CD4-positive, alpha-beta T cell treated with Interleukin-17A for 1 hour (primary cell): ENCODE data around the gene PDE11A.
A peak's percentile ranks its signal among the peaks of the same experiment; 100 is the strongest.

Experiments used
- DNase-seq: peaks from one replicate; pipeline ENCODE4 v3.0.0-alpha.2; 2020

PDE11A gene

DNA sequence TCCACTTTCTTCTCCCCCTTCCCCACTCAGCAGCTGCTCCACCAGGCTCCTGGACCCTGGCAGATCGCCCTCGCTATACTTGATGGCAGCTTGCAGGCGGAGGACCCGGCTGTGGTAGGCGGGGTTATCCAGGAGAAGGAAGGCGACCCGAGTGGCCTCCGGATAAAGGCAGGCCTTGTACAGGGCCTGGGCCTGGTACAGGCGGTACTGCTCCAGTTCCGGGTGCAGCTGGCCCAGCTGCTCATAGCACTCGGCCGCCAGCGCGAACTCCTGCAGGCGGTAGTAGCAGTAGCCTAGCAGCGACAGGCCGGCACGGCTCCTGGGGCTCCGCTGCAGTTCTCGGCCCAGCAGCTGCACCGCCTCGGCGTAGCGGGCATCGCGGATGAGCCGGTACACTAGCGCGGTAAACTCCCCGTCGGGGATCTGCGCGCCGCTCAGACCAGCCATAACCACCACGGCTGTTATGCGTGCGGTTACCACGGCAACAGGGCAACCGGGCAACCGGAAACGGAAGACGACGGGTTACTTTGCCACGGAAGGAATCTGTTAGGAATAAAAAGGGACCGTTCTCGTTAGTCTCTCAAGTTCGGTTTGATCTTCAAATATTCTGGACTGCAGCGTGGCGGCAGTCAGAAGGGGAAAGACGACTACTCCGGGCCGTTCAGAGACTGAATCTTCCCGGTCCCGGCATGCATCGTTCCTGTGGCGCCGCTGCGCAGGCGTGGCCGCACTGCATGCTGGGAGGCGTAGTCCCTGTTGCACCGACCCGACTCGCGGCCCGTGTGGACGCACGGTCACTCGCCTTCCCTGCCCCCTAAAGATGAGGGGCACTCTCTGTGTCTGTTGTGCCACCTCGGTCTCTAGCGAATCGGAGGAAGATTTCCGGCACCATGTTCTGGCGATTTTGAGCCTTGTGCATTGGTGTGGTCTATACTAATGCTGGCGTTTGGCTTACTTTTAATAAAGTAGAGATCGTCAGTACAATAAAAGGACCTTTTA is 454.0 kb downstream of the PDE11A start:
- DNase-seq = peak; percentile 92

- DNase-seq = no peak
Measured at GRCh38 chr2:177617849-177618248, 454.7 kb downstream of the PDE11A start.

GRCh38 chr2:177616731-177617130 is 455.8 kb downstream of the PDE11A start:
- no peak for DNase-seq

- no peak for DNase-seq
Measured at GRCh38 chr2:177616066-177616465, 456.5 kb downstream of the PDE11A start.

DNA sequence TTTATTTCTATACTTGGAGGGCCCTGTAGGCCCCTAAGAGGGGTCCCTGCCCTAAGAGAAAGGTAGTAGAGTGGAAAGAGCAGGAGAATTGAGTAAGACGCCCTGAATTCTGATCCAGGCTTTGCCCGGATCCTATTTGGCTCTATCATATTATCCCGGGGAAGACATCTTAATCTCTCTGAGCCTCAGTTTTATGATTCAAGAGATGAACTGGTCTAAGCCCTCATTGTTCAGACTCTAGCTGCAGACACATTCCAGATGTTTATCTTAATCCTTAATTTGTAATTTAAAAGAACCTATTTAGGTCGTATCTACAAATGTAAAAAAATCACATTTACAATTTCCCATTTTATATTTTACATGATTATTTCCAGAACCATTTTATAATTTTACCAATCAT is 459.9 kb downstream of the PDE11A start:
- no peak for DNase-seq

DNA sequence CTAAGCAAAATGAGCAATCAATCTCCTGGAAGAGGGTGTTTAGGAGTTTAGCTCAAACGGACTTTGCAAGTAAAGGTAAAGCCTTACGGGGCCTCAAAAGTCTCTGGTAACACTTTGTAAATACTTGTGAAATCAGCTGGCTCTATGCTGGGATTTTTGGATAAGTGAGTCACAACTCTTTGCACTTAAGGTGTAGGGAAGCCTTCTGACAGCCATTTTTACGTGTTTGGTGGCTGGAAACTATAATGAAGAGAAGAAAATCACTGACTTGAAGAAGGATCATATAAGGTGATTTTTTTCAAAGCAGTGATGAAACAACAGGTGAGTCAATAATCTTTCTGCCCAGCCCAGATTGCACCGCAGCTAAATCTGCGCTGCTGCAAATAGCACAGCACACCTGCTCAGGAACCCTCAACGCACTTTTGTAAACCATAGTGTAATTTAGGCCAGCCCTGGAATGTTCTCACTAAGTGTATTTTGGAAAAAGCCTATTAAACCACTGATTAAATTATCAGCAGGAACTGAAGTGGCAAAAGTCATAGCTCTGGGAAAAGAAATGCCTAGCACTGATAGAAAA is 461.2 kb downstream of the PDE11A start:
- no peak for DNase-seq

DNA sequence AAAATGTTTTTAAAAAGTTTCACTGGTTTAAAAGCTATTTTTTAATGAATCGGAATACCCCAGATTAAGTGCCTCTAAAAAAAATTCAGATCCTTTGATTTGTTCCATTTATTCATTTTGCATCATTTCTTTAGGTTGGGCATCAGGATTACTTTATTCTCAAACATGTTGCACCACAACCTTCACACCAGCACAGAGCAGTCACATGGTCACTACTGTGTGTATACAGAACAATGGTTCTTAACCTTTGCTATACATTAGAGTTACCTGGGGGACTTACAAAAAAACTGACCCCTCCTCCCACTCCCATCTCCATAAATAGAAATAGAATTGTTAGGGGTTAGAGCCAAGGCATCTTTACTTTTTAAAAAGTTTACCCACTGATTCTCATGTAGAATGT is 461.8 kb downstream of the PDE11A start:
- DNase-seq = no peak

DNA sequence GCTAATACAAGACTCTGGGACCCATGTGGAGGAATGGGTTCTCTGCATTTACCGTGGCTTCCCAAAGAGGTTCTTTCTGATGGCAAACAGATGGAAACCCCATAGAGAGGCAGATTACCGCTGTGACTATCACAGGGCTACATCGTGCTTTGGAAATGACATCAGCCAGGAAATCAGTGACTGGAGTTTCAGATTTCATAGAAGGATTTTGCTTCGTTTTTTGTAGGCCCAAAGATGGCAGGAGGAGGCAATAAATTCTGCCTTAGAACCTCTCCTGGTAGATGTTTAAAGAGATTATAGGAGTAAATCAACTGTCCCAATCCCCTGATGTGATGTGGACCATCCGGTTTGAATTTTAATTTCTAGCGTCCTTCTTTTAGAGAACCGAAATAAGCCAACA is 465.9 kb downstream of the PDE11A start:
- DNase-seq = no peak

GRCh38 chr2:177604271-177605065 is 468.1 kb downstream of the PDE11A start:
- peak; percentile 22 for DNase-seq

- DNase-seq = no peak
Measured at GRCh38 chr2:177603768-177604167, 468.8 kb downstream of the PDE11A start.

GRCh38 chr2:177603181-177603580 is 469.4 kb downstream of the PDE11A start:
- DNase-seq = no peak

DNA sequence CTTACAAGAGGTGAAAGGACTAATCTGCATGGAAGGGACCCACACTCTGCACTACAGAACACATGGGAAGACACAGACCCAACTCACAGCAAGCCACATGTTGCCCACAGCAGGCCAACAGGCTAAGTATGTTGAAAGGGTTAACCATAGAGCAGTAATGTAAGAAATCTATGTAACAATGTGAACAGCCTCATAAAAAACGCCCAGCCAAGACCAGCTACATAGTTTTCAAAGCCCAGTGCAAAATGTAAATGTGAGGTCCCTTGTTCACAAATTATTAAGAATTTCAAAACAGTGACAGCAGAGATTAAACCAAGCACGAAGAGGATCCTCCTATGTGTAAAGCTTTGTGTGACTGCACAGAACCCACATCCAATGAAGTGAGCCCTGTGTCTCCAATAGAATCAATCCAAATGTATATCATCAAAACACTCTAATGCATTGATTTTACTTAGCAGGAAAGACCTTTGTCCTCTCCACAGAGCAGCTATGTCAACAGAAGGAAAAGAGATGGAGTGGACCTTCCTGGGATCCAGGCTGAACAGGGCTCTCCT is 469.9 kb downstream of the PDE11A start:
- DNase-seq = no peak

GRCh38 chr2:177600917-177601316 is 471.7 kb downstream of the PDE11A start:
- DNase-seq = no peak

GRCh38 chr2:177599956-177600355 is 472.6 kb downstream of the PDE11A start:
- no peak for DNase-seq

DNA sequence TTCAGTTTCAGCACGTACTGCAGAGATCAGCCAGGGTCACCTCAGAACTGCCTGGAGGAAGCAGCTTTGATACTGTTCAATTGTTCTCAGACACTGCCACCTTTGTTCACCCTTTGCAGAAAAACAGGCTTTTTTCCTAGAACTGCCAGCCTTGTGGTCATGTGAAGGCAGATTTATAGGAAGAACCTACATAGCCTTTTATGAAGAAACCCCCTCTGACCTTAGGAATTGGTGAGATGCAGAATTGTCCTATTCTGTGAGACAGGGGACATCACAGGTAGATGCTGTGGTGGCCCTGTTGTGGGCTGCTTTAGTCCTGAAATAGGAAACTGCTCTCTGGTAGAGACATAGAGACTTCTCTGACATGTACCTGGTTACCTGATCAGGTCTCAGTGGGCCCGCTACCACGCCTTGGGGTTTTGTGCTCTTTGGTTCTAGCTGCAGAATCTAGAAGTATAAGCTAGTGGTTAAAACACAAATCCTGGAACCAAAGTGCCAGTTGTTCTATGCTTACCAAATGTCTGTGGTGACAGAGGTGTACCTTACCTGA is 473.4 kb downstream of the PDE11A start:
- DNase-seq = no peak

- DNase-seq = no peak
Measured at GRCh38 chr2:177598326-177599138, 474.0 kb downstream of the PDE11A start.

DNA sequence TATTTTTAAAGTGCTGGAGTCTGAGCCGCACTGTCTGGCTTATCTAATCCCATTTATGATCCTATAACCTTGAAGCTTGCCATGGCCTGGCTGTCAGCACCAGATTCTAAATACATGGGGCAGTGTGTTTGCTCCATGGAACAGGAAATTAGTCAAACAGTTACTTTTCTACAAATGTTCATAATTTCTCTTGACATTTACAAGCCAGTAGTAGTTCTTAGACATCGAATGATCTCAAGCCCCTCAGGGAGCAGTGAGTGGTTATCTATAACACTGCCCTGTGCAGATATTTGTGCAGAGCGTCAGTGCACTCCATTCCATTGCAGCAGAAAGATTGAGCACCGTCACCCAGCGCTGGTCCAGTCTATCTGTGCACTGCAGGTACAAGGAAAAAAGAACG is 474.8 kb downstream of the PDE11A start:
- DNase-seq = no peak

- DNase-seq = no peak
Measured at GRCh38 chr2:177596866-177597265, 475.7 kb downstream of the PDE11A start.

GRCh38 chr2:177595126-177595845 is 477.3 kb downstream of the PDE11A start:
- no peak for DNase-seq

GRCh38 chr2:177593402-177593801 is 479.2 kb downstream of the PDE11A start:
- DNase-seq = no peak

- no peak for DNase-seq
Measured at GRCh38 chr2:177592945-177593344, 479.6 kb downstream of the PDE11A start.
